H1 (cell line): ENCODE data around the gene WASF3. TPM values are rescaled to one million over a fixed set of nuclear protein-coding genes. Genes with fewer than 3 reads are reported as not detected.

Source experiments
- CTCF ChIA-PET: fragments of 300-600 bp; sonication (Branson Sonifier 250); formaldehyde crosslinking; loops from one replicate; lab custom pipeline; 2021; ENCODE audit not compliant: partially characterized antibody; lab: Charles Lee
- POLR2A ChIA-PET: fragments of 300-600 bp; sonication (Branson Sonifier 250); formaldehyde crosslinking; loops from one replicate; lab custom pipeline; 2021; ENCODE audit warnings: inconsistent platforms; ENCODE audit not compliant: partially characterized antibody; lab: Charles Lee
- DNase-seq, 2 experiments: peaks; one replicate each; pipeline versions ENCODE4 v3.0.0 to v3.0.0-alpha.2; 2010 to 2022; ENCODE audit warnings: low spot score in 2 of 2, low read depth in 1 of 2, mixed read lengths in 1 of 2
- FAIRE-seq: peaks from 2 replicates; lab custom pipeline; 2011; peaks lifted over from hg19 to GRCh38; lab: Jason Lieb, UNC
- H2AFZ ChIP-seq: 2 replicates; pipeline ENCODE4 v1.8.1; 2012; ENCODE audit warnings: low read length, inconsistent platforms
- H2AK5ac ChIP-seq: 2 replicates; pipeline ENCODE4 v1.6.1; 2013; ENCODE audit warnings: low read depth, low read length
- H2BK120ac ChIP-seq: replicated peaks from 2 replicates; pipeline ENCODE3; 2013; ENCODE audit warnings: low read depth, low read length, inconsistent platforms
- H2BK12ac ChIP-seq: 2 replicates; pipeline ENCODE4 v1.6.1; 2013; ENCODE audit warnings: low read depth, low read length
- H2BK15ac ChIP-seq: 2 replicates; pipeline ENCODE4 v1.6.1; 2013; ENCODE audit warnings: low read length
- H2BK20ac ChIP-seq: 2 replicates; pipeline ENCODE4 v1.6.1; 2013; ENCODE audit warnings: low read length
- H2BK5ac ChIP-seq: 2 replicates; pipeline ENCODE4 v1.6.1; 2013; ENCODE audit warnings: low read depth, low read length
- H3K14ac ChIP-seq: 2 replicates; pipeline ENCODE4 v1.6.1; 2013; ENCODE audit warnings: inconsistent platforms; ENCODE audit not compliant: insufficient read length
- H3K18ac ChIP-seq: 2 replicates; pipeline ENCODE4 v1.6.1; 2013; ENCODE audit warnings: low read length; ENCODE audit errors: extremely low read depth
- H3K23ac ChIP-seq: 2 replicates; pipeline ENCODE4 v1.6.1; 2013; ENCODE audit warnings: inconsistent platforms; ENCODE audit not compliant: insufficient read length
- H3K23me2 ChIP-seq: 2 replicates; pipeline ENCODE4 v1.6.1; 2013; ENCODE audit warnings: low read depth, low read length
- H3K27ac ChIP-seq: 2 replicates; pipeline ENCODE4 v1.6.1; 2011; ENCODE audit warnings: low read depth, low read length, inconsistent platforms
- H3K27me3 ChIP-seq, 4 experiments: replicated peaks in 1 of 4; 1 replicate in 1 of 4; 2 replicates in 3 of 4; pipeline versions ENCODE4 v1.6.1 to v1.8.1; 2011 to 2013; ENCODE audit warnings: low read length in 3 of 4, mild to moderate bottlenecking in 3 of 4, inconsistent platforms in 2 of 4, mixed read lengths in 2 of 4, moderate library complexity in 1 of 4; ENCODE audit not compliant: control insufficient read depth in 3 of 4, insufficient read depth in 3 of 4; ENCODE audit errors: extremely low read depth in 1 of 4
- H3K36me3 ChIP-seq, 4 experiments: 2 replicates each; pipeline versions ENCODE4 v1.6.1 to v1.8.1; 2011 to 2013; ENCODE audit warnings: mild to moderate bottlenecking in 4 of 4, low read length in 3 of 4, moderate library complexity in 2 of 4, control low read depth in 1 of 4, inconsistent platforms in 1 of 4; ENCODE audit not compliant: insufficient read depth in 4 of 4, control insufficient read depth in 2 of 4
- H3K4ac ChIP-seq: replicated peaks from 2 replicates; pipeline ENCODE3; 2013; ENCODE audit warnings: low read length, low read depth, mixed read lengths, inconsistent platforms; ENCODE audit not compliant: insufficient read length
- H3K4me1 ChIP-seq, 4 experiments: replicated peaks in 1 of 4; 1 replicate in 1 of 4; 2 replicates in 3 of 4; pipeline versions ENCODE4 v1.6.1 to v1.8.1; 2011 to 2013; ENCODE audit warnings: low read length in 3 of 4, inconsistent platforms in 2 of 4, mixed read lengths in 1 of 4; ENCODE audit not compliant: insufficient read depth in 4 of 4, control insufficient read depth in 3 of 4
- H3K4me2 ChIP-seq, 2 experiments: 2 replicates each; pipeline versions ENCODE4 v1.6.1 to v1.8.1; 2011 to 2013; ENCODE audit warnings: low read depth in 2 of 2, low read length in 2 of 2, control low read depth in 1 of 2, inconsistent platforms in 1 of 2, mild to moderate bottlenecking in 1 of 2; ENCODE audit not compliant: insufficient read depth in 1 of 2
- H3K4me3 ChIP-seq, 4 experiments: fragments of 200-600, 300-600 bp in 1 of 4; sonication (generic), shearing (Covaris generic), sonication (Bioruptor Twin) in 1 of 4; 2 replicates each; pipeline versions ENCODE4 v1.5.1 to v1.8.1; 2011 to 2016; ENCODE audit warnings: low read length in 4 of 4, low read depth in 3 of 4, control low read depth in 2 of 4, inconsistent platforms in 2 of 4, mild to moderate bottlenecking in 2 of 4, mixed read lengths in 1 of 4, moderate library complexity in 1 of 4; ENCODE audit not compliant: insufficient read depth in 2 of 4; ENCODE audit errors: extremely low read depth in 1 of 4
- H3K56ac ChIP-seq: replicated peaks from 2 replicates; pipeline ENCODE3; 2013; ENCODE audit warnings: low read depth, mild to moderate bottlenecking, mixed read lengths, low read length, inconsistent platforms; ENCODE audit not compliant: insufficient read length
- H3K79me1 ChIP-seq: 2 replicates; pipeline ENCODE4 v1.6.1; 2013; ENCODE audit warnings: low read depth, low read length, control low read depth
- H3K79me2 ChIP-seq, 2 experiments: 2 replicates each; pipeline versions ENCODE4 v1.6.1 to v1.8.1; 2012 to 2013; ENCODE audit warnings: low read length in 2 of 2, mild to moderate bottlenecking in 2 of 2, inconsistent platforms in 1 of 2; ENCODE audit not compliant: insufficient read depth in 2 of 2, control insufficient read depth in 1 of 2
- H3K9ac ChIP-seq, 4 experiments: replicated peaks in 1 of 4; 1 replicate in 1 of 4; 2 replicates in 3 of 4; pipeline versions ENCODE4 v1.6.1 to v1.8.1; 2011 to 2013; ENCODE audit warnings: low read depth in 3 of 4, low read length in 3 of 4, control low read depth in 2 of 4, mild to moderate bottlenecking in 2 of 4, moderate library complexity in 2 of 4, inconsistent platforms in 1 of 4; ENCODE audit errors: extremely low read depth in 1 of 4
- H3K9me3 ChIP-seq, 2 experiments: 2 replicates each; pipeline versions ENCODE4 v1.6.1 to v1.8.1; 2012 to 2013; ENCODE audit warnings: mild to moderate bottlenecking in 2 of 2, moderate library complexity in 2 of 2, control low read depth in 1 of 2, inconsistent platforms in 1 of 2, low read depth in 1 of 2, low read length in 1 of 2, mixed read lengths in 1 of 2; ENCODE audit not compliant: insufficient read depth in 2 of 2
- H4K20me1 ChIP-seq, 2 experiments: replicated peaks in 1 of 2; 2 replicates each; pipeline versions ENCODE3 to v1.8.1; 2011 to 2013; ENCODE audit warnings: inconsistent platforms in 2 of 2, low read length in 2 of 2, mild to moderate bottlenecking in 1 of 2; ENCODE audit not compliant: insufficient read depth in 2 of 2, control insufficient read depth in 1 of 2
- H4K5ac ChIP-seq: 2 replicates; pipeline ENCODE4 v1.6.1; 2013; ENCODE audit warnings: low read length, low read depth, mixed read lengths, inconsistent platforms; ENCODE audit not compliant: insufficient read length
- H4K8ac ChIP-seq: 2 replicates; pipeline ENCODE4 v1.8.0; 2013; ENCODE audit warnings: mild to moderate bottlenecking, moderate library complexity, low read length, inconsistent platforms; ENCODE audit not compliant: insufficient read depth; ENCODE audit errors: extremely low read depth
- H4K91ac ChIP-seq: replicated peaks from 2 replicates; pipeline ENCODE3; 2013; ENCODE audit warnings: low read length, mixed read lengths, inconsistent platforms; ENCODE audit not compliant: insufficient read length
- ASH2L ChIP-seq: fragments of 200-600, 300-600 bp; sonication (generic); IDR thresholded peaks from one replicate; pipeline ENCODE4 v1.7.1; 2017; ENCODE audit warnings: low read length
- CHD1 ChIP-seq: IDR thresholded peaks from 2 replicates; pipeline ENCODE4 v1.6.1; 2012; ENCODE audit warnings: low read depth, low read length, improper control_type of control experiment
- GABPA ChIP-seq: IDR thresholded peaks from 2 replicates; pipeline ENCODE4 v1.6.1; 2011; ENCODE audit warnings: mild to moderate bottlenecking, low read length, moderate library complexity, borderline replicate concordance; ENCODE audit not compliant: insufficient read depth
- GTF2F1 ChIP-seq: IDR thresholded peaks from 2 replicates; pipeline ENCODE4 v1.6.1; 2012; ENCODE audit warnings: low read depth, low read length, improper control_type of control experiment, borderline replicate concordance
- KDM4A ChIP-seq: IDR thresholded peaks from one replicate; pipeline ENCODE4 v1.7.1; 2012; ENCODE audit warnings: low read depth, mild to moderate bottlenecking, moderate library complexity, low read length, inconsistent platforms; ENCODE audit not compliant: severe bottlenecking
- MAFK ChIP-seq: IDR thresholded peaks from 2 replicates; pipeline ENCODE4 v1.6.1; 2012; ENCODE audit warnings: low read depth, mild to moderate bottlenecking, improper control_type of control experiment, low read length
- NRF1 ChIP-seq: IDR thresholded peaks from 2 replicates; pipeline ENCODE4 v1.6.1; 2011; ENCODE audit warnings: mild to moderate bottlenecking, low read depth, low read length, improper control_type of control experiment
- PHF8 ChIP-seq: fragments of 200-600 bp; sonication (generic); conservative IDR thresholded peaks from 2 replicates; pipeline ENCODE4 v1.7.1; 2012; ENCODE audit warnings: low read depth, mild to moderate bottlenecking, inconsistent platforms, low read length, moderate library complexity
- POLR2AphosphoS5 ChIP-seq: IDR thresholded peaks from 2 replicates; pipeline ENCODE4 v1.6.1; 2011; ENCODE audit warnings: low read depth, low read length
- RNF2 ChIP-seq: fragments of 200-900, 300-1000 bp; sonication (generic); IDR thresholded peaks from 2 replicates; pipeline ENCODE4 v1.7.1; 2016; ENCODE audit warnings: borderline replicate concordance, low read depth, mild to moderate bottlenecking, antibody characterized with exemption, low read length; ENCODE audit not compliant: poor library complexity, severe bottlenecking; ENCODE audit errors: missing control alignments
- SIN3A ChIP-seq, 2 experiments: IDR thresholded peaks in 1 of 2; conservative IDR thresholded peaks in 1 of 2; 2 replicates each; pipeline ENCODE4 v1.6.1; 2011 to 2012; ENCODE audit warnings: low read length in 2 of 2, improper control_type of control experiment in 1 of 2, low read depth in 1 of 2, mild to moderate bottlenecking in 1 of 2
- SP2 ChIP-seq: IDR thresholded peaks from 2 replicates; pipeline ENCODE4 v1.6.1; 2012; ENCODE audit warnings: mild to moderate bottlenecking, low read length, inconsistent platforms
- SP4 ChIP-seq: IDR thresholded peaks from 2 replicates; pipeline ENCODE4 v1.6.1; 2012; ENCODE audit warnings: low read length, inconsistent platforms
- SRF ChIP-seq: IDR thresholded peaks from 2 replicates; pipeline ENCODE4 v1.6.1; 2011; ENCODE audit warnings: mild to moderate bottlenecking, low read depth, low read length, moderate library complexity
- TCF12 ChIP-seq: IDR thresholded peaks from 2 replicates; pipeline ENCODE4 v1.6.1; 2011; ENCODE audit warnings: low read depth, mild to moderate bottlenecking, low read length
- WGBS, 2 experiments: shearing (Covaris generic) in 1 of 2; methylation state at CpG; one replicate each; pipeline versions ENCODE4 v1.1.6 to v1.1.7; 2013 to 2015; ENCODE audit warnings: low lambda C conversion rate in 2 of 2, mixed read lengths in 2 of 2, inconsistent platforms in 1 of 2, low coverage in 1 of 2, missing lambda C conversion rate in 1 of 2; ENCODE audit not compliant: insufficient replicate concordance in 2 of 2, insufficient coverage in 1 of 2, insufficient read length in 1 of 2; ENCODE audit errors: extremely low coverage in 1 of 2, missing lambda C conversion rate in 1 of 2; 5-methylcytosine and 5-hydroxymethylcytosine counted together
- polyA plus RNA-seq, 7 experiments: library from polyadenylated mRNA; depleted of rRNA in 3 of 7; stranded (reverse) in 5 of 7; unstranded in 2 of 7; fragments of >200 nt in 5 of 7; fragments of 200-250 nt in 2 of 7; gene quantifications; 1 replicate in 5 of 7; 2 replicates in 1 of 7; 4 replicates in 1 of 7; pipeline versions ENCODE4 v1.2.1 to v1.2.3, GENCODE V29; 2011 to 2013; ENCODE audit warnings: missing spikeins in 2 of 7, mixed read lengths in 2 of 7
- total RNA-seq: library from RNA; stranded (reverse); fragmentation: NEBNext Ultra II Directional; extraction: Animal tissue kit (Norgen Biotek cat#: 25700); gene quantifications from 2 replicates; pipeline ENCODE4 v1.2.1, GENCODE V29; 2021

WASF3 gene
- total and polyA plus RNA-seq, 2 of the 8 experiments (the other 6 are each of a cell fraction or from before 2014, with no cell fraction given), result 18.7 to 39.8 TPM

DNA sequence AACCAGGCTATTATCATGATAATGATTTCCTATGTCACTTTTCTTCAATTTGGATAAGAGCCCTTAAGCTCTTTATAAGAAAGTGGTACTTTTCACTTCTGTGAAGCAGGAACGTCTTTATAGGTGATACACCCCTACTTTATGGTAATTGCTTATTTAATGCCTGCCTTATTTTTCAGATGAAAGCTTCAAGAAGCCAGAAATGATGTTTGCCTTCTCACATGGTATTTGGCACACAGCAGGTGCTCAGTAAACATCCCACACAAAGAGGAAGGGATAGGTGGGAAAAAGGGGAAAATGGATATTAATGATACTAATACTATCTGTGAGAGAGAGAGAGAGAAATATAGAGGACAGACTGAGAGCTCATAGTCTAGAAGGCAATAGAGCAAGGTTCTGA lies 29.0 kb upstream of the WASF3 start:
- CTCF ChIA-PET, result interaction anchor here (0.7 to 1.0 kb wide), 4 partner anchors 10 to 32 kb away, joined by 3 read pairs; no protein-coding TSS in a partner anchor
- Histone ChIP-seq H3K4me1 (peaks cover 0 to 8% (median 1%) of the 10 kb centered on the region in 4 experiments; a peak in 2 of 7 replicates), H3K14ac (no peak overlapping the region), H3K56ac (no peak overlapping the region), H3K4me2 (no peak overlapping the region), H3K36me3 (no peaks in the 10 kb centered on the region), H2BK12ac (no peak overlapping the region), H3K4me3 (no peak overlapping the region), H2AFZ (no peak overlapping the region), H2BK120ac (no peak overlapping the region), H3K23me2 (no peaks in the 10 kb centered on the region; the same call in 1 of the 2 replicates), H3K4ac (no peak overlapping the region), H3K79me2 (no peaks in the 10 kb centered on the region), H3K27me3 (no peaks in the 10 kb centered on the region), H3K79me1 (no peaks in the 10 kb centered on the region), H3K27ac (no peak overlapping the region), H3K9me3 (no peaks in the 10 kb centered on the region), H3K23ac (no peak overlapping the region), H4K8ac (no peak overlapping the region), H3K9ac (no peak overlapping the region), H3K18ac (no peak overlapping the region), H2BK20ac (no peak overlapping the region), H4K20me1 (no peaks in the 10 kb centered on the region), H2BK5ac (no peak overlapping the region), H4K91ac (no peak overlapping the region), H2AK5ac (no peak overlapping the region), H4K5ac (no peak overlapping the region), H2BK15ac (no peak overlapping the region)
- 75% methylated on average over 1 of the region's 1 CpG; no CpG with 5 or more reads in 1 of the 2 experiments for WGBS, 2 experiments
- DNase-seq (no peak), FAIRE-seq (no peak)
- POLR2A ChIA-PET, result interaction anchor here (1.6 kb wide), 1 partner anchor 10 kb away, joined by 5 read pairs; no protein-coding TSS in a partner anchor
- TF ChIP-seq MAFK, result no peak
- TF ChIP-seq POLR2AphosphoS5, result no peak
- TF ChIP-seq SP4, result no peak
- TF ChIP-seq GABPA, result no peak
- TF ChIP-seq TCF12, result no peak
- no peak for TF ChIP-seq NRF1
- TF ChIP-seq SP2, result no peak
- no peak for TF ChIP-seq PHF8
- TF ChIP-seq SIN3A (conservative IDR thresholded peaks at IDR 0.05 in 1 of 2, IDR thresholded peaks at IDR 0.05 in 1 of 2; ENCODE audit: low read depth in 1 of 2, low read length in 2 of 2), result no peak
- no peak for TF ChIP-seq RNF2
- TF ChIP-seq KDM4A, result no peak
- TF ChIP-seq GTF2F1, result no peak
- no peak for TF ChIP-seq CHD1
- no peak for TF ChIP-seq ASH2L
- no peak for TF ChIP-seq SRF
